Lower leg skin (tissue), 4 donors: ENCODE data around the gene SBNO2. TPM values are rescaled to one million over a fixed set of nuclear protein-coding genes. Genes with fewer than 3 reads are reported as not detected.
"Not testable (repeated sequence)": the region's sequence is repeated elsewhere in the genome, so short reads cannot be mapped to it uniquely, and the experiment has no call there.

ENCODE experiments used
- DNase-seq, 2 donors: peaks; one replicate each; pipeline ENCODE4 v3.0.0-alpha.2; 2019; ENCODE audit warnings: low spot score in 2 of 2
- H3K4me3 ChIP-seq: fragments of 200-600 bp; sonication (generic); 2 replicates; pipeline ENCODE4 v1.5.1; 2017; ENCODE audit warnings: mild to moderate bottlenecking, low read depth; ENCODE audit not compliant: poor library complexity, severe bottlenecking
- POLR2A ChIP-seq, 2 donors: fragments of 450-650 bp; IDR thresholded peaks; one replicate each; pipeline ENCODE4 v1.6.1; 2016 to 2017; ENCODE audit warnings: antibody characterized with exemption in 2 of 2, mild to moderate bottlenecking in 1 of 2, moderate library complexity in 1 of 2
- WGBS, 2 donors: methylation state at CpG; one replicate each; pipeline ENCODE4 v1.1.5; 2018; 5-methylcytosine and 5-hydroxymethylcytosine counted together
- intact Hi-C: fragments of 100-400 bp; cut with DNase I; formaldehyde crosslinking; loops from one replicate; pipeline ENCODE4 v1.15.0; 2023; ENCODE audit warnings: low total_unique reads
- total RNA-seq, 4 donors: library from RNA; depleted of rRNA; stranded (reverse); fragments of >200 nt; gene quantifications; one replicate each; pipeline ENCODE4 v1.1.0, GENCODE V29; 2016
- TF ChIP-seq, protein P1 (sequence below), 3 donors: fragments of 450-650 bp; IDR thresholded peaks; one replicate each; pipeline ENCODE4 v1.5.1; 2016; ENCODE audit warnings: antibody characterized with exemption in 3 of 3, mild to moderate bottlenecking in 3 of 3, moderate library complexity in 2 of 3

The SBNO2 gene
- total RNA-seq, 4 donors from 2014 or later = 54.8 to 68.6 (median 60.3) TPM

GRCh38 chr19:1206864-1207450, 32.9 kb upstream of the SBNO2 start:
- intact Hi-C loops = no loop called here
- TF ChIP-seq, protein P1, sequence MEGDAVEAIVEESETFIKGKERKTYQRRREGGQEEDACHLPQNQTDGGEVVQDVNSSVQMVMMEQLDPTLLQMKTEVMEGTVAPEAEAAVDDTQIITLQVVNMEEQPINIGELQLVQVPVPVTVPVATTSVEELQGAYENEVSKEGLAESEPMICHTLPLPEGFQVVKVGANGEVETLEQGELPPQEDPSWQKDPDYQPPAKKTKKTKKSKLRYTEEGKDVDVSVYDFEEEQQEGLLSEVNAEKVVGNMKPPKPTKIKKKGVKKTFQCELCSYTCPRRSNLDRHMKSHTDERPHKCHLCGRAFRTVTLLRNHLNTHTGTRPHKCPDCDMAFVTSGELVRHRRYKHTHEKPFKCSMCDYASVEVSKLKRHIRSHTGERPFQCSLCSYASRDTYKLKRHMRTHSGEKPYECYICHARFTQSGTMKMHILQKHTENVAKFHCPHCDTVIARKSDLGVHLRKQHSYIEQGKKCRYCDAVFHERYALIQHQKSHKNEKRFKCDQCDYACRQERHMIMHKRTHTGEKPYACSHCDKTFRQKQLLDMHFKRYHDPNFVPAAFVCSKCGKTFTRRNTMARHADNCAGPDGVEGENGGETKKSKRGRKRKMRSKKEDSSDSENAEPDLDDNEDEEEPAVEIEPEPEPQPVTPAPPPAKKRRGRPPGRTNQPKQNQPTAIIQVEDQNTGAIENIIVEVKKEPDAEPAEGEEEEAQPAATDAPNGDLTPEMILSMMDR (IDR thresholded peaks at IDR 0.05) = no peak
- TF ChIP-seq POLR2A (IDR thresholded peaks at IDR 0.05) = no peak
- WGBS, 2 donors = 3 to 4% methylated on average over 35 to 38 of the region's 38 CpGs
- no peak for DNase-seq
- H3K4me3 ChIP-seq = peak overlapping the region; percentile 52

- intact Hi-C loops = no loop called here
- TF ChIP-seq POLR2A (IDR thresholded peaks at IDR 0.05) = no peak
- TF ChIP-seq, protein P1 (IDR thresholded peaks at IDR 0.05) = no peak
- peak overlapping the region; percentile 52 for H3K4me3 ChIP-seq
- no peak for DNase-seq
- WGBS, 2 donors = 1 to 4% methylated on average over 19 to 47 of the region's 78 CpGs
Observed at GRCh38 chr19:1206150-1206863, 32.2 kb upstream of the SBNO2 start.

- DNase-seq = peak; percentile 98 to 100
- no peak for TF ChIP-seq POLR2A (IDR thresholded peaks at IDR 0.05)
- TF ChIP-seq, protein P1 (IDR thresholded peaks at IDR 0.05) = no peak
- peak within 1 kb of the TSS; percentile 52 for H3K4me3 ChIP-seq
- intact Hi-C loops = no loop called here
- 6% methylated on average over 47 to 73 of the region's 114 CpGs for WGBS, 2 donors
Observed at GRCh38 chr19:1205114-1206099, 31.3 kb upstream of the SBNO2 start, which contains the start of gene STK11. STK11 (plus strand) TSS chr19:1205778; CDS start chr19:1206914, 1,136 bp downstream.

- WGBS, 2 donors = 93 to 94% methylated on average over 4 of the region's 4 CpGs
- intact Hi-C loops, DNase-seq, H3K4me3 ChIP-seq: not testable (repeated sequence)
Observed at GRCh38 chr19:1200614-1201013, 26.5 kb upstream of the SBNO2 start.

- H3K4me3 ChIP-seq = no peak overlapping the region
- WGBS, 2 donors = 84 to 95% methylated on average over 10 of the region's 10 CpGs
- intact Hi-C loops = no loop called here
- no peak for TF ChIP-seq POLR2A (IDR thresholded peaks at IDR 0.05)
- TF ChIP-seq, protein P1 (IDR thresholded peaks at IDR 0.05) = no peak
- DNase-seq = no peak
Observed at GRCh38 chr19:1199531-1199930, 25.5 kb upstream of the SBNO2 start.
